SJSA1 (cell line): ENCODE data around the gene FBXW2. TPM values are rescaled to one million over a fixed set of nuclear protein-coding genes. Genes with fewer than 3 reads are reported as not detected.
"Not testable (repeated sequence)": the region's sequence is repeated elsewhere in the genome, so short reads cannot be mapped to it uniquely, and the experiment has no call there.

Experiments used
- DNase-seq, 2 experiments: peaks; one replicate each; pipeline ENCODE4 v3.0.0-alpha.2; 2015 to 2020; ENCODE audit warnings: low spot score in 2 of 2, low read depth in 1 of 2
- H3K27ac ChIP-seq: fragments of 250-450 bp; sonication (Bioruptor Pico); 2 replicates; pipeline ENCODE4 v1.5.1; 2020; ENCODE audit warnings: mild to moderate bottlenecking, moderate library complexity
- H3K27me3 ChIP-seq: fragments of 250-450 bp; sonication (Bioruptor Pico); replicated peaks from 2 replicates; pipeline ENCODE4 v1.5.1; 2020; ENCODE audit warnings: mild to moderate bottlenecking, moderate library complexity
- H3K36me3 ChIP-seq: fragments of 250-450 bp; sonication (Bioruptor Pico); 2 replicates; pipeline ENCODE4 v1.5.1; 2020; ENCODE audit warnings: mild to moderate bottlenecking
- H3K4me1 ChIP-seq: fragments of 250-450 bp; sonication (Bioruptor Pico); replicated peaks from 2 replicates; pipeline ENCODE4 v1.6.1; 2021; ENCODE audit warnings: mild to moderate bottlenecking
- H3K4me3 ChIP-seq: fragments of 250-450 bp; sonication (Bioruptor Pico); 2 replicates; pipeline ENCODE4 v1.5.1; 2020; ENCODE audit warnings: mild to moderate bottlenecking
- H3K9me3 ChIP-seq: fragments of 250-450 bp; sonication (Bioruptor Pico); replicated peaks from 2 replicates; pipeline ENCODE4 v1.5.1; 2020; ENCODE audit warnings: mild to moderate bottlenecking
- total RNA-seq: library from RNA; depleted of rRNA; stranded (reverse); fragments of >200 nt; shearing (Covaris generic); gene quantifications from 2 replicates; pipeline ENCODE4 v1.2.3, GENCODE V29; 2014

Gene FBXW2
- total RNA-seq, 1 experiment from 2014 or later: 17.9 TPM

- H3K4me3 ChIP-seq: no peak overlapping the region
- H3K36me3 ChIP-seq: no peaks in the 10 kb centered on the region
- H3K27ac ChIP-seq: no peak overlapping the region
- DNase-seq: no peak
- H3K9me3 ChIP-seq: 0 out of 2 replicates have a peak, but pooled peaks cover 3% of the 10 kb centered on the region
- H3K4me1 ChIP-seq: no peaks in the 10 kb centered on the region
- H3K27me3 ChIP-seq: no peaks in the 10 kb centered on the region
Measured at GRCh38 chr9:120807607-120808379, 14.6 kb upstream of the FBXW2 start.

- H3K27me3 ChIP-seq, H3K36me3 ChIP-seq, H3K27ac ChIP-seq, H3K9me3 ChIP-seq, DNase-seq, H3K4me3 ChIP-seq, H3K4me1 ChIP-seq: not testable (repeated sequence)
Measured at GRCh38 chr9:120804784-120805363, 11.7 kb upstream of the FBXW2 start.

GRCh38 chr9:120801441-120801840, 8.2 kb upstream of the FBXW2 start:
- Histone ChIP-seq H3K36me3 (0 out of 2 replicates have a peak, but pooled peaks cover 2% of the 10 kb centered on the region), H3K4me1 (no peaks in the 10 kb centered on the region), H3K27ac (no peak overlapping the region), H3K9me3 (0 out of 2 replicates have a peak, but pooled peaks cover 3% of the 10 kb centered on the region), H3K4me3 (no peak overlapping the region), H3K27me3 (no peaks in the 10 kb centered on the region)
- DNase-seq: no peak

GRCh38 chr9:120791161-120791560, 2.1 kb downstream of the FBXW2 start:
- H3K9me3 ChIP-seq: no peaks in the 10 kb centered on the region
- no peak for DNase-seq
- peaks cover 35% of the 10 kb centered on the region for H3K36me3 ChIP-seq
- H3K4me3 ChIP-seq: no peak overlapping the region
- H3K27ac ChIP-seq: no peak overlapping the region
- H3K27me3 ChIP-seq: no peaks in the 10 kb centered on the region
- H3K4me1 ChIP-seq: peaks cover 5% of the 10 kb centered on the region

- no peaks in the 10 kb centered on the region for H3K27me3 ChIP-seq
- DNase-seq: no peak
- peaks cover 5% of the 10 kb centered on the region for H3K4me1 ChIP-seq
- H3K36me3 ChIP-seq: peaks cover 39% of the 10 kb centered on the region
- H3K9me3 ChIP-seq: no peaks in the 10 kb centered on the region
- H3K4me3 ChIP-seq: no peak overlapping the region
- no peak overlapping the region for H3K27ac ChIP-seq
Measured at GRCh38 chr9:120787933-120788332, 5.3 kb downstream of the FBXW2 start.

GRCh38 chr9:120783602-120784047, 9.6 kb downstream of the FBXW2 start:
- Histone ChIP-seq H3K36me3 (peaks cover 41% of the 10 kb centered on the region), H3K4me1 (no peaks in the 10 kb centered on the region), H3K4me3 (no peak overlapping the region), H3K27me3 (no peaks in the 10 kb centered on the region), H3K9me3 (no peaks in the 10 kb centered on the region), H3K27ac (no peak overlapping the region)
- no peak for DNase-seq

GRCh38 chr9:120781236-120781635, 12.0 kb downstream of the FBXW2 start:
- Histone ChIP-seq H3K9me3 (no peaks in the 10 kb centered on the region), H3K36me3 (peaks cover 44% of the 10 kb centered on the region)

GRCh38 chr9:120780367-120780766, 12.8 kb downstream of the FBXW2 start:
- H3K9me3 ChIP-seq: no peaks in the 10 kb centered on the region
- H3K27ac ChIP-seq: no peak overlapping the region
- peaks cover 48% of the 10 kb centered on the region for H3K36me3 ChIP-seq
- H3K27me3 ChIP-seq: no peaks in the 10 kb centered on the region
- no peaks in the 10 kb centered on the region for H3K4me1 ChIP-seq
- no peak overlapping the region for H3K4me3 ChIP-seq
- no peak for DNase-seq

More at GRCh38 chr9:120781236-120781635, 12.0 kb downstream of the FBXW2 start:
- Histone ChIP-seq H3K4me1 (no peaks in the 10 kb centered on the region), H3K27ac (no peak overlapping the region), H3K4me3 (no peak overlapping the region), H3K27me3 (no peaks in the 10 kb centered on the region)
- DNase-seq: no peak

- Histone ChIP-seq H3K9me3 (no peaks in the 10 kb centered on the region), H3K27me3 (no peaks in the 10 kb centered on the region), H3K36me3 (peaks cover 52% of the 10 kb centered on the region), H3K4me1 (no peaks in the 10 kb centered on the region), H3K27ac (no peak overlapping the region), H3K4me3 (no peak overlapping the region)
- DNase-seq: no peak
Measured at GRCh38 chr9:120779227-120779626, 14.0 kb downstream of the FBXW2 start.

GRCh38 chr9:120778758-120779157, 14.5 kb downstream of the FBXW2 start:
- Histone ChIP-seq H3K27me3 (no peaks in the 10 kb centered on the region), H3K36me3 (peaks cover 54% of the 10 kb centered on the region), H3K9me3 (no peaks in the 10 kb centered on the region), H3K27ac (no peak overlapping the region), H3K4me1 (no peaks in the 10 kb centered on the region), H3K4me3 (no peak overlapping the region)
- no peak for DNase-seq

GRCh38 chr9:120777229-120777628, 16.0 kb downstream of the FBXW2 start:
- H3K36me3 ChIP-seq: peaks cover 61% of the 10 kb centered on the region
- no peaks in the 10 kb centered on the region for H3K9me3 ChIP-seq
- no peak overlapping the region for H3K4me3 ChIP-seq
- no peaks in the 10 kb centered on the region for H3K27me3 ChIP-seq
- H3K4me1 ChIP-seq: no peaks in the 10 kb centered on the region
- no peak overlapping the region for H3K27ac ChIP-seq
- DNase-seq: no peak

- no peaks in the 10 kb centered on the region for H3K27me3 ChIP-seq
- H3K36me3 ChIP-seq: peaks cover 61% of the 10 kb centered on the region
- no peak for DNase-seq
- no peak overlapping the region for H3K27ac ChIP-seq
- no peaks in the 10 kb centered on the region for H3K9me3 ChIP-seq
- H3K4me1 ChIP-seq: no peaks in the 10 kb centered on the region
- H3K4me3 ChIP-seq: no peak overlapping the region
Measured at GRCh38 chr9:120776788-120777187, 16.4 kb downstream of the FBXW2 start.

GRCh38 chr9:120775859-120776258, 17.4 kb downstream of the FBXW2 start:
- Histone ChIP-seq H3K4me1 (no peaks in the 10 kb centered on the region), H3K27ac (no peak overlapping the region), H3K9me3 (no peaks in the 10 kb centered on the region), H3K36me3 (peaks cover 67% of the 10 kb centered on the region), H3K27me3 (no peaks in the 10 kb centered on the region), H3K4me3 (no peak overlapping the region)
- no peak for DNase-seq

GRCh38 chr9:120774719-120775118, 18.5 kb downstream of the FBXW2 start:
- Histone ChIP-seq H3K4me3 (no peak overlapping the region), H3K36me3 (peaks cover 70% of the 10 kb centered on the region), H3K27ac (no peak overlapping the region), H3K4me1 (no peaks in the 10 kb centered on the region), H3K27me3 (no peaks in the 10 kb centered on the region), H3K9me3 (no peaks in the 10 kb centered on the region)
- DNase-seq: no peak
